Heart left ventricle (tissue), 13 donors: ENCODE results near the gene LEFTY1.

ENCODE experiments used
- CTCF ChIP-seq, 12 donors: fragments of 200-600 bp; sonication (generic) in 4 of 12; IDR thresholded peaks; one replicate each; pipeline versions ENCODE4 v1.5.0 to v1.8.0; 2018 to 2022; ENCODE audit warnings: antibody characterized with exemption in 12 of 12, mild to moderate bottlenecking in 5 of 12
- POLR2A ChIP-seq, 2 donors: fragments of 450-650 bp; IDR thresholded peaks; one replicate each; pipeline ENCODE4 v1.6.1; 2017; ENCODE audit warnings: antibody characterized with exemption in 2 of 2, mild to moderate bottlenecking in 2 of 2, moderate library complexity in 2 of 2
- donor health status: ischemic (EF 13 %, LVEDD 7.1; RV severe dilation, severe dysfunction).
- donor health status: DM: no; HTN: yes; CAD: no.
- donor health status: DM: no; HTN: no; CAD: no.
- donor health status: ischemic (EF 25% LVEDD 6.9; RV normal size, moderate dysfunction).
- donor health status: ischemic (EF 25% LVEDD 5.7; RV mildly dilated, moderate dysfunction).
- donor health status: ischemic (EF 35%, LVEDD 5.7; RV mildly dilated, moderate dysfunction).
- donor health status: nonischemic (EF 11% LVEDD 7.7; RV severe dilation, severe dysfunction).
- donor health status: DM: yes; HTN: yes; CAD: no.
- donor health status: PGD.
- donor health status: ischemic (EF 29% LVEDD 5.4; RV normal size, mild dysfunction).
- donor health status: nonischemic (EF 23%, LVEDD 6.1; RV moderate dilation, normal function).

GRCh38 chr1:225906467-225906866, 17.5 kb upstream of the LEFTY1 start:
- TF ChIP-seq CTCF (IDR thresholded peaks at IDR 0.05) (no peak), POLR2A (IDR thresholded peaks at IDR 0.05) (no peak)
